Endodermal cell (in vitro differentiated cells): ENCODE results near the gene TMEM39B. TPM values are rescaled to one million over a fixed set of nuclear protein-coding genes. Genes with fewer than 3 reads are reported as not detected.
A peak's percentile ranks its signal among the peaks of the same experiment; 100 is the strongest.

Experiments
- DNase-seq: peaks from one replicate; pipeline ENCODE4 v3.0.0-alpha.2; 2017
- H3K27ac ChIP-seq: 2 replicates; pipeline ENCODE4 v1.5.1; 2013; ENCODE audit warnings: mild to moderate bottlenecking, low read depth, low read length, moderate library complexity
- H3K27me3 ChIP-seq: 2 replicates; pipeline ENCODE4 v1.6.1; 2013; ENCODE audit warnings: mild to moderate bottlenecking, low read length, moderate library complexity; ENCODE audit not compliant: insufficient read depth, control insufficient read depth, poor library complexity, severe bottlenecking
- H3K36me3 ChIP-seq: 2 replicates; pipeline ENCODE4 v1.7.0; 2013; ENCODE audit warnings: mild to moderate bottlenecking, low read length, moderate library complexity; ENCODE audit not compliant: control insufficient read depth, insufficient read depth
- H3K4me1 ChIP-seq: one replicate; pipeline ENCODE4 v1.7.0; 2013; ENCODE audit warnings: low read length; ENCODE audit not compliant: control insufficient read depth, insufficient read depth
- H3K4me3 ChIP-seq: 2 replicates; pipeline ENCODE4 v1.5.1; 2013; ENCODE audit warnings: mild to moderate bottlenecking, low read length, moderate library complexity
- H3K9ac ChIP-seq: 2 replicates; pipeline ENCODE4 v1.6.1; 2013; ENCODE audit warnings: mild to moderate bottlenecking, low read length, moderate library complexity; ENCODE audit not compliant: poor library complexity, severe bottlenecking; ENCODE audit errors: extremely low read depth
- H3K9me3 ChIP-seq: 2 replicates; pipeline ENCODE4 v1.6.1; 2013; ENCODE audit warnings: mild to moderate bottlenecking, low read length, moderate library complexity; ENCODE audit not compliant: control insufficient read depth
- H3K27ac Mint-ChIP-seq: 2 replicates; pipeline ENCODE4 v1.8.0; 2020; ENCODE audit warnings: mixed read lengths
- H3K27me3 Mint-ChIP-seq: 2 replicates; pipeline ENCODE4 v1.8.0; 2021; ENCODE audit warnings: mild to moderate bottlenecking, mixed read lengths; ENCODE audit not compliant: insufficient read depth
- H3K36me3 Mint-ChIP-seq: 2 replicates; pipeline ENCODE4 v1.8.0; 2020; ENCODE audit warnings: low read depth, mixed read lengths
- H3K4me1 Mint-ChIP-seq: 2 replicates; pipeline ENCODE4 v1.8.0; 2020; ENCODE audit warnings: mixed read lengths
- H3K4me3 Mint-ChIP-seq: 2 replicates; pipeline ENCODE4 v1.8.0; 2020; ENCODE audit warnings: mild to moderate bottlenecking, moderate library complexity, mixed read lengths
- H3K9me3 Mint-ChIP-seq: 2 replicates; pipeline ENCODE4 v1.8.0; 2020; ENCODE audit warnings: mild to moderate bottlenecking, mixed read lengths
- CTCF ChIP-seq: fragments of 200-600 bp; sonication (generic); conservative IDR thresholded peaks from 2 replicates; pipeline ENCODE4 v1.5.0; 2021; ENCODE audit warnings: antibody characterized with exemption, mild to moderate bottlenecking
- WGBS, 2 experiments: methylation state at CpG; one replicate each; pipeline versions ENCODE4 v1.1.5 to v1.1.7; 2013; ENCODE audit warnings: missing lambda C conversion rate in 2 of 2, mixed read lengths in 1 of 2; ENCODE audit not compliant: insufficient coverage in 1 of 2, insufficient read length in 1 of 2; 5-methylcytosine and 5-hydroxymethylcytosine counted together
- long read RNA-seq, 4 experiments: library from polyadenylated mRNA in 2 of 4; library from RNA in 1 of 4; library from capped mRNA in 1 of 4; stranded (forward) in 3 of 4; unstranded in 1 of 4; transcript quantifications; one replicate each; pipeline ENCODE4 v2.0.0, GENCODE V29; 2020 to 2021; ENCODE audit warnings: inconsistent platforms in 1 of 4
- polyA plus RNA-seq, 2 experiments: library from polyadenylated mRNA; stranded (reverse); fragments of 50-300 nt; gene quantifications; one replicate each; pipeline ENCODE4 v1.2.3, GENCODE V29; 2013
- total RNA-seq, 2 donors: library from RNA; stranded (reverse); fragmentation: NEBNext Ultra II Directional in 1 of 2; extraction: Animal tissue kit (Norgen Biotek cat#: 25700) in 1 of 2; gene quantifications; 2 replicates in 1 of 2; 3 replicates in 1 of 2; pipeline ENCODE4 v1.2.1, GENCODE V29; 2021

Gene TMEM39B
- total RNA-seq: 10 to 100 TPM; 11.0 to 20.3 TPM
- polyA plus RNA-seq (2013, experiment 1 of 2): 26.6 TPM
- 25.9 TPM for polyA plus RNA-seq (2013, experiment 2 of 2)
- long read RNA-seq, experiment 1, partial matches to known transcripts: 1 of 8 reads
- long read RNA-seq, experiment 1, other reads (novel, unspliced or antisense): 6 of 8 reads
- long read RNA-seq, experiment 2, partial matches to known transcripts: 4 of 14 reads
- long read RNA-seq, experiment 2, other reads (novel, unspliced or antisense): 4 of 14 reads
- long read RNA-seq, experiment 3, transcript TMEM39B-201 (9 exons, 1,813 nt): major isoform, 12 of 45 reads
- long read RNA-seq, experiment 3, transcript TMEM39B-203 (7 exons, 1,538 nt): minor isoform, 9 of 45 reads
- long read RNA-seq, experiment 3, partial matches to known transcripts: 7 of 45 reads
- long read RNA-seq, experiment 3, other reads (novel, unspliced or antisense): 17 of 45 reads
- long read RNA-seq, experiment 4, transcript TMEM39B-203 (7 exons, 1,538 nt): major isoform, 9 of 20 reads
- long read RNA-seq, experiment 4, partial matches to known transcripts: 1 of 20 reads
- long read RNA-seq, experiment 4, other reads (novel, unspliced or antisense): 6 of 20 reads

GRCh38 chr1:32072622-32073298 lies at the start of gene TMEM39B:
TMEM39B (plus strand) TSS chr1:32072939; CDS start chr1:32073048, 109 bp downstream.
- peak within 1 kb of the TSS; percentile 93 for H3K27ac Mint-ChIP-seq
- Histone ChIP-seq H3K36me3 (peaks cover 20% of the 10 kb centered on the region), H3K27ac (peak within 1 kb of the TSS; percentile 93), H3K4me1 (peaks cover 14% of the 10 kb centered on the region), H3K9ac (peak within 1 kb of the TSS; percentile 68), H3K27me3 (no peaks in the 10 kb centered on the region), H3K9me3 (no peaks in the 10 kb centered on the region), H3K4me3 (peak within 1 kb of the TSS; percentile 87)
- H3K4me1 Mint-ChIP-seq: peaks cover 28% of the 10 kb centered on the region
- peaks cover 17% of the 10 kb centered on the region for H3K36me3 Mint-ChIP-seq
- peak; percentile 98 for DNase-seq
- no peaks in the 10 kb centered on the region for H3K27me3 Mint-ChIP-seq
- H3K9me3 Mint-ChIP-seq: no peaks in the 10 kb centered on the region
- no peak for TF ChIP-seq CTCF
- WGBS, 2 experiments: 0% methylated on average over 30 to 67 of the region's 67 CpGs
- H3K4me3 Mint-ChIP-seq: peak within 1 kb of the TSS; percentile 85

GRCh38 chr1:32023351-32023750 lies 49.4 kb upstream of the TMEM39B start:
- no peak for TF ChIP-seq CTCF
- Histone ChIP-seq H3K9me3 (no peaks in the 10 kb centered on the region), H3K4me3 (peak overlapping the region; percentile 12), H3K9ac (no peak overlapping the region), H3K27me3 (no peaks in the 10 kb centered on the region), H3K36me3 (peaks cover 75% of the 10 kb centered on the region), H3K27ac (no peak overlapping the region), H3K4me1 (no peaks in the 10 kb centered on the region)
- Mint-ChIP-seq H3K27me3 (no peaks in the 10 kb centered on the region), H3K27ac (peak overlapping the region; percentile 24), H3K4me3 (no peak overlapping the region), H3K4me1 (peaks cover 8% of the 10 kb centered on the region), H3K9me3 (no peaks in the 10 kb centered on the region), H3K36me3 (peaks cover 35% of the 10 kb centered on the region)
- peak; percentile 9 for DNase-seq
- WGBS, 2 experiments: 91 to 100% methylated on average over 1 to 3 of the region's 3 CpGs

- Histone ChIP-seq H3K27ac (no peak overlapping the region), H3K36me3 (peaks cover 79% of the 10 kb centered on the region), H3K4me3 (no peak overlapping the region), H3K27me3 (no peaks in the 10 kb centered on the region), H3K9ac (no peak overlapping the region), H3K4me1 (no peaks in the 10 kb centered on the region), H3K9me3 (no peaks in the 10 kb centered on the region)
- H3K9me3 Mint-ChIP-seq: no peaks in the 10 kb centered on the region
- H3K36me3 Mint-ChIP-seq: peaks cover 36% of the 10 kb centered on the region
- H3K4me3 Mint-ChIP-seq: no peak overlapping the region
- no peak overlapping the region for H3K27ac Mint-ChIP-seq
- TF ChIP-seq CTCF: no peak
- WGBS, 2 experiments: 87 to 97% methylated on average over 4 to 6 of the region's 6 CpGs
- H3K4me1 Mint-ChIP-seq: peaks cover 8% of the 10 kb centered on the region
- no peaks in the 10 kb centered on the region for H3K27me3 Mint-ChIP-seq
- DNase-seq: peak; percentile 24
Observed at GRCh38 chr1:32025515-32025914, 47.2 kb upstream of the TMEM39B start.
